Adrenal gland (tissue), 12 donors: Measurements from ENCODE around the gene MACROD2. TPM values are rescaled to one million over a fixed set of nuclear protein-coding genes. Genes with fewer than 3 reads are reported as not detected.

Experiments used
- DNase-seq, 7 donors: peaks; one replicate each; pipeline ENCODE4 v3.0.0-alpha.2; 2019 to 2020
- H3K27ac ChIP-seq, 5 donors: fragments of 200-600 bp; sonication (generic) in 4 of 5; 1 replicate in 3 of 5; 2 replicates in 2 of 5; pipeline versions ENCODE4 v1.5.1 to v1.8.0; 2016 to 2020; ENCODE audit warnings: mild to moderate bottlenecking in 1 of 5
- H3K27me3 ChIP-seq: fragments of 200-600 bp; 2 replicates; pipeline ENCODE4 v1.8.0; 2021
- H3K36me3 ChIP-seq, 2 donors: fragments of 200-600 bp; replicated peaks in 1 of 2; 1 replicate in 1 of 2; 2 replicates in 1 of 2; pipeline versions ENCODE4 v1.5.1 to v1.8.0; 2018 to 2022
- H3K4me1 ChIP-seq, 2 donors: fragments of 200-600 bp; replicated peaks in 1 of 2; 1 replicate in 1 of 2; 2 replicates in 1 of 2; pipeline versions ENCODE4 v1.5.1 to v1.8.0; 2018 to 2021
- H3K4me3 ChIP-seq, 4 donors: fragments of 200-600 bp; sonication (generic) in 3 of 4; one replicate each; pipeline ENCODE4 v1.5.1; 2016 to 2018
- H3K9me3 ChIP-seq, 3 donors: fragments of 200-600 bp; sonication (generic) in 1 of 3; replicated peaks in 1 of 3; 1 replicate in 2 of 3; 2 replicates in 1 of 3; pipeline versions ENCODE4 v1.5.1 to v1.8.0; 2016 to 2021
- CTCF ChIP-seq, 6 experiments: fragments of 450-650 bp in 4 of 6; fragments of 200-600 bp in 2 of 6; sonication (generic) in 1 of 6; IDR thresholded peaks; 1 replicate in 5 of 6; 2 replicates in 1 of 6; pipeline versions ENCODE4 v1.5.1 to v1.8.0; 2016 to 2021; ENCODE audit warnings: antibody characterized with exemption in 6 of 6, mild to moderate bottlenecking in 2 of 6, moderate library complexity in 1 of 6
- POLR2A ChIP-seq, 2 donors: fragments of 450-650 bp; IDR thresholded peaks; one replicate each; pipeline ENCODE4 v1.6.1; 2017; ENCODE audit warnings: antibody characterized with exemption in 2 of 2, mild to moderate bottlenecking in 2 of 2, moderate library complexity in 1 of 2
- WGBS, 4 donors: extraction: QIAGEN DNeasy Blood & Tissue Kit in 2 of 4; methylation state at CpG; one replicate each; pipeline versions ENCODE4 v1.1.5 to v1.1.7; 2013 to 2017; 5-methylcytosine and 5-hydroxymethylcytosine counted together
- intact Hi-C, 2 donors: fragments of 100-400 bp; cut with DNase I; formaldehyde crosslinking; loops; one replicate each; pipeline versions ENCODE4 v1.14.1 to v1.15.0; 2022 to 2023
- polyA plus RNA-seq, 3 donors: library from polyadenylated mRNA; stranded (reverse); fragments of 200-250 nt in 2 of 3; fragments of 350-450 nt in 1 of 3; fragmentation: Illumina TruSeq in 1 of 3; extraction: RNeasy Lipid Tissue Mini Kit (QIAGEN cat#74804) in 1 of 3; gene quantifications; one replicate each; pipeline ENCODE4 v1.2.3, GENCODE V29; 2013 to 2014
- total RNA-seq, 9 donors: library from RNA; depleted of rRNA in 4 of 9; stranded (reverse); fragments of >200 nt in 4 of 9; fragments of 120-200 nt in 1 of 9; fragmentation: NEBNext Ultra II Directional in 1 of 9; extraction: Animal tissue kit (Norgen Biotek cat#: 25700) in 1 of 9; gene quantifications; one replicate each; pipeline versions ENCODE4 v1.1.0 to v1.2.4, GENCODE V29; 2013 to 2023
- donor health status: healthy with polysubstance abuse.
- donor health status: Bipolar disorder and iron deficiency.
- donor health status: DM: yes; HTN: yes; CAD: no.
- donor health status: DM: no; HTN: no; CAD: no.
- donor health status: DM: no; HTN: no; CAD: no.
- donor health status: DM: yes; HTN: yes; CAD: no.

MACROD2 gene
- total and polyA plus RNA-seq, 12 donors, result 1.1 to 21.2 (median 6.4) TPM

- DNase-seq, result no peak
- Histone ChIP-seq H3K4me1 (no peaks in the 10 kb centered on the region), H3K27me3 (no peaks in the 10 kb centered on the region), H3K9me3 (no peaks in the 10 kb centered on the region), H3K4me3 (no peak overlapping the region), H3K27ac (no peak overlapping the region), H3K36me3 (no peaks in the 10 kb centered on the region)
- TF ChIP-seq POLR2A (IDR thresholded peaks at IDR 0.05) (no peak), CTCF (IDR thresholded peaks at IDR 0.05) (no peak)
- intact Hi-C loops, result no loop called here
- 31 to 41% (median 37%) methylated on average over 2 of the region's 2 CpGs for WGBS, 4 donors
Observed at GRCh38 chr20:15251171-15251570, 1255.9 kb downstream of the MACROD2 start.

- no peaks in the 10 kb centered on the region for H3K4me1 ChIP-seq
- H3K9me3 ChIP-seq, result no peaks in the 10 kb centered on the region
- TF ChIP-seq POLR2A (IDR thresholded peaks at IDR 0.05) (no peak), CTCF (IDR thresholded peaks at IDR 0.05) (no peak)
- DNase-seq, result no peak
- WGBS, 4 donors, result 79 to 91% (median 89%) methylated on average over 2 of the region's 2 CpGs
- no peak overlapping the region for H3K4me3 ChIP-seq
- H3K27me3 ChIP-seq, result no peaks in the 10 kb centered on the region
- no peak overlapping the region for H3K27ac ChIP-seq
- intact Hi-C loops, result no loop called here
- no peaks in the 10 kb centered on the region for H3K36me3 ChIP-seq
Observed at GRCh38 chr20:15252304-15252703, 1257.0 kb downstream of the MACROD2 start.

- WGBS, 4 donors, result 93 to 95% (median 93%) methylated on average over 5 of the region's 5 CpGs
- DNase-seq, result no peak
- Histone ChIP-seq H3K27me3 (no peaks in the 10 kb centered on the region), H3K4me3 (no peak overlapping the region), H3K4me1 (no peaks in the 10 kb centered on the region), H3K27ac (no peak overlapping the region), H3K9me3 (no peaks in the 10 kb centered on the region), H3K36me3 (no peaks in the 10 kb centered on the region)
- TF ChIP-seq CTCF (IDR thresholded peaks at IDR 0.05) (no peak), POLR2A (IDR thresholded peaks at IDR 0.05) (no peak)
- intact Hi-C loops, result no loop called here
Observed at GRCh38 chr20:15253431-15253830, 1258.1 kb downstream of the MACROD2 start.

GRCh38 chr20:15256676-15257568 lies 1261.6 kb downstream of the MACROD2 start:
- 64 to 74% (median 68%) methylated on average over 6 of the region's 6 CpGs for WGBS, 4 donors
- Histone ChIP-seq H3K4me1 (no peaks in the 10 kb centered on the region), H3K27me3 (no peaks in the 10 kb centered on the region), H3K36me3 (no peaks in the 10 kb centered on the region), H3K27ac (no peak overlapping the region), H3K4me3 (no peak overlapping the region), H3K9me3 (no peaks in the 10 kb centered on the region)
- intact Hi-C loops, result no loop called here
- DNase-seq, result no peak
- TF ChIP-seq POLR2A (IDR thresholded peaks at IDR 0.05), result no peak
- no peak for TF ChIP-seq CTCF (IDR thresholded peaks at IDR 0.05)
